A673 (cell line): Measurements from ENCODE around the gene HCFC2. TPM values are rescaled to one million over a fixed set of nuclear protein-coding genes. Genes with fewer than 3 reads are reported as not detected.

Experiments used
- BruUV-seq: library from RNA; stranded (reverse); fragments of 400-500 nt; replicated peaks from 2 replicates; lab custom pipeline; 2021; lab: Mats Ljungman, UMichigan
- CTCF ChIA-PET: fragments of 300-600 bp; sonication (Branson Sonifier 250); formaldehyde crosslinking; loops from one replicate; lab custom pipeline; 2022; ENCODE audit warnings: antibody characterized with exemption; lab: Charles Lee
- POLR2A ChIA-PET: fragments of 300-600 bp; sonication (Branson Sonifier 250); formaldehyde crosslinking; loops from one replicate; lab custom pipeline; 2022; ENCODE audit warnings: antibody characterized with exemption; ENCODE audit not compliant: low non-redundant PET; lab: Charles Lee
- DNase-seq: peaks from one replicate; pipeline ENCODE4 v3.0.0-alpha.2; 2015; ENCODE audit warnings: low spot score
- H3K27ac ChIP-seq: fragments of 200-600 bp; sonication (generic); 2 replicates; pipeline ENCODE4 v1.5.1; 2016; ENCODE audit warnings: mixed run types, low read depth, mild to moderate bottlenecking, mixed read lengths, antibody characterized with exemption, low read length; ENCODE audit not compliant: poor library complexity, severe bottlenecking
- H3K27me3 ChIP-seq: fragments of 200-600 bp; sonication (generic); replicated peaks from 2 replicates; pipeline ENCODE4 v1.6.1; 2017; ENCODE audit warnings: mixed run types, low read depth, mild to moderate bottlenecking, mixed read lengths, antibody characterized with exemption, low read length; ENCODE audit not compliant: insufficient read depth, poor library complexity
- H3K36me3 ChIP-seq: fragments of 200-600 bp; sonication (generic); 2 replicates; pipeline ENCODE4 v1.6.1; 2016; ENCODE audit warnings: mixed run types, mild to moderate bottlenecking, mixed read lengths, antibody characterized with exemption, low read length; ENCODE audit not compliant: insufficient read depth, poor library complexity, severe bottlenecking
- H3K4me1 ChIP-seq: fragments of 200-600 bp; sonication (generic); 2 replicates; pipeline ENCODE4 v1.6.1; 2017; ENCODE audit warnings: mixed run types, mild to moderate bottlenecking, mixed read lengths, antibody characterized with exemption, low read length; ENCODE audit not compliant: insufficient read depth, poor library complexity, severe bottlenecking
- H3K4me3 ChIP-seq: fragments of 200-600 bp; sonication (generic); 2 replicates; pipeline ENCODE4 v1.5.1; 2016; ENCODE audit warnings: low read depth, mixed run types, mild to moderate bottlenecking, mixed read lengths, low read length; ENCODE audit not compliant: poor library complexity, severe bottlenecking
- H3K9me3 ChIP-seq: fragments of 200-600 bp; sonication (generic); 2 replicates; pipeline ENCODE4 v1.6.1; 2016; ENCODE audit warnings: mixed run types, low read depth, mild to moderate bottlenecking, mixed read lengths, antibody characterized with exemption, low read length; ENCODE audit not compliant: poor library complexity, severe bottlenecking
- EZH2 ChIP-seq: fragments of 200-600 bp; sonication (generic); IDR thresholded peaks from 2 replicates; pipeline ENCODE4 v1.6.1; 2017; ENCODE audit warnings: borderline replicate concordance, low read depth, mild to moderate bottlenecking, mixed read lengths, antibody characterized with exemption, low read length; ENCODE audit not compliant: poor library complexity, severe bottlenecking
- intact Hi-C: fragments of 100-400 bp; cut with micrococcal nuclease; formaldehyde crosslinking; loops from one replicate; pipeline ENCODE4 v1.10.0; 2022; ENCODE audit not compliant: unreplicated experiment
- total RNA-seq: library from RNA; stranded (reverse); gene quantifications from 2 replicates; pipeline ENCODE4 v1.2.3, GENCODE V29; 2021
- TF ChIP-seq, protein P1 (sequence below): fragments of 300-800, 200-600 bp; sonication (generic); conservative IDR thresholded peaks from 2 replicates; pipeline ENCODE4 v1.5.1; 2017; ENCODE audit warnings: low read depth, mild to moderate bottlenecking, antibody characterized with exemption, low read length, moderate library complexity, mixed read lengths

HCFC2 gene
- total RNA-seq, 1 experiment from 2014 or later, result 8.5 TPM

DNA sequence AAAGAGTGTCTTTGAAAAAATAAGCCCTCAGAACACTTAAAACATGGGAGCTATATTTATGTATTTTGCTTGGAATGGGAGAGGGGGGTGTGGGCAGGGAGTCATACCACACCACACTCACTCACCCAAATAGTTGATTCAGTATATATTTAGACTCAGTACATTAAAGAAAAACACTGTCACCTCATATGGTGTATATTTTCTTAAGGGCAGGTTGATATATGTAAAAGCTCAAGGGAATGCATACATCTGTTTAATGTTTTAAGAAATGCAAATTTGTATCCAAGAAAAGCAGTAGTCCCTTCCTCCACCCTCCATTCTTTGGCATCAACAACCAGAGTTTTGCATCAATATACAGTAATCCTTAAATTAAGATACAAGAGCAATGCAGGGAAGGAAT is 72.2 kb downstream of the HCFC2 start:
- TF ChIP-seq, protein P1, sequence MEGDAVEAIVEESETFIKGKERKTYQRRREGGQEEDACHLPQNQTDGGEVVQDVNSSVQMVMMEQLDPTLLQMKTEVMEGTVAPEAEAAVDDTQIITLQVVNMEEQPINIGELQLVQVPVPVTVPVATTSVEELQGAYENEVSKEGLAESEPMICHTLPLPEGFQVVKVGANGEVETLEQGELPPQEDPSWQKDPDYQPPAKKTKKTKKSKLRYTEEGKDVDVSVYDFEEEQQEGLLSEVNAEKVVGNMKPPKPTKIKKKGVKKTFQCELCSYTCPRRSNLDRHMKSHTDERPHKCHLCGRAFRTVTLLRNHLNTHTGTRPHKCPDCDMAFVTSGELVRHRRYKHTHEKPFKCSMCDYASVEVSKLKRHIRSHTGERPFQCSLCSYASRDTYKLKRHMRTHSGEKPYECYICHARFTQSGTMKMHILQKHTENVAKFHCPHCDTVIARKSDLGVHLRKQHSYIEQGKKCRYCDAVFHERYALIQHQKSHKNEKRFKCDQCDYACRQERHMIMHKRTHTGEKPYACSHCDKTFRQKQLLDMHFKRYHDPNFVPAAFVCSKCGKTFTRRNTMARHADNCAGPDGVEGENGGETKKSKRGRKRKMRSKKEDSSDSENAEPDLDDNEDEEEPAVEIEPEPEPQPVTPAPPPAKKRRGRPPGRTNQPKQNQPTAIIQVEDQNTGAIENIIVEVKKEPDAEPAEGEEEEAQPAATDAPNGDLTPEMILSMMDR, result no peak
- no peak for TF ChIP-seq EZH2
- H3K36me3 ChIP-seq, result peaks cover 17% of the 10 kb centered on the region
- H3K27ac ChIP-seq, result peak overlapping the region; percentile 87
- peaks cover 24% of the 10 kb centered on the region for H3K4me1 ChIP-seq
- H3K9me3 ChIP-seq, result no peaks in the 10 kb centered on the region
- peak; percentile 9 for DNase-seq
- intact Hi-C loops, result no loop called here
- ChIA-PET POLR2A (no interaction called here), CTCF (no interaction called here)
- peak overlapping the region; percentile 81 for H3K4me3 ChIP-seq
- H3K27me3 ChIP-seq, result no peaks in the 10 kb centered on the region
- TSS peak; percentile 65 for BruUV-seq

DNA sequence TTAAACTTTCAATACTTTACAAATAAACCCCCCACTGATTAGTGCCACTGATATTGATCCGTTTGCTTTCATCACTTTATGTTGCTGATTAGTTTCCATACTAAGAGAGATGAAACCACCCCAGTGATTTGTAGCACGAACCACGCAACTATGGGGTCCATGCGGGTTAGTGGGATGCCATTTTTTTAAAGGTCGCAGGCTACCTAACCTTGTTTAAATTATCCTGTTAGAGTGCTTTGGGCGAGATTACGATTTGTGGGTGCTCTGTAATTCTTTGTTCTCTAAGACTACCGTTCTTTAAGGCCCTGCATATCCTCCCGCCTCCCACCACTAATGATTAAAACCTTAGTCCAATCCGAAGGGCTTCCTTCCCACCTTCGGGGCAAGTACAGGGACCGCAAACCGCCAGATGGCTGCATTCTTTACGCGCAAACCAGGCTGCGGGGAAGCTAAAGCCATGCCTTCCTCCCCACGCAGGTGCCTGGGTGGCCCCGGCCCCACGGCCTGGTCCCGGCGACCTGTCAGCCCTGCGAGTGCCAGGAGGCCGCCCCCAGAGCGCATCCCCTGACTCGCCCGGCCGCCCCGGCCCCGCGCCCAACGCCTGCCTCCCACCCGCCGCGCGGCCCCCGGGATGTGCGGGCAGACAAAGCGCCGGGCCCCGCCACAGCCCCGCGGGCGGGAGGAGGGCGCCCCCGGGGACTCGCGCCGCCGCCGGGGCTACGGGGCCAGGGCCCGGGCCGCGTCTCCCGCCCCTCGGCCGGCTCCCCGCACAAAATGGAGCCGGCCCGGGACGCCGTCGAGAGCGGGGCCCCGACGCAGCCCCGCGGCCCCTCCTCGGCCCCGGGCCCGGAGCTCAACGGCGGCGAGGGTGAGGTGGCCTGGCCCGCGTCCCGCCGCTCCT is 72.9 kb downstream of the HCFC2 start:
- Histone ChIP-seq H3K4me3 (peak overlapping the region; percentile 81), H3K27me3 (no peaks in the 10 kb centered on the region), H3K27ac (peak overlapping the region; percentile 87), H3K36me3 (peaks cover 11% of the 10 kb centered on the region), H3K9me3 (no peaks in the 10 kb centered on the region), H3K4me1 (peaks cover 23% of the 10 kb centered on the region)
- POLR2A ChIA-PET, result interaction anchor here (0.6 to 0.9 kb wide), 2 partner anchors 168 to 208 kb away, joined by 3 read pairs; no protein-coding TSS in a partner anchor
- TF ChIP-seq EZH2, result no peak
- TF ChIP-seq, protein P1, result no peak
- BruUV-seq, result no TSS peak
- intact Hi-C loops, result no loop called here
- CTCF ChIA-PET, result no interaction called here
- DNase-seq, result peak; percentile 46

DNA sequence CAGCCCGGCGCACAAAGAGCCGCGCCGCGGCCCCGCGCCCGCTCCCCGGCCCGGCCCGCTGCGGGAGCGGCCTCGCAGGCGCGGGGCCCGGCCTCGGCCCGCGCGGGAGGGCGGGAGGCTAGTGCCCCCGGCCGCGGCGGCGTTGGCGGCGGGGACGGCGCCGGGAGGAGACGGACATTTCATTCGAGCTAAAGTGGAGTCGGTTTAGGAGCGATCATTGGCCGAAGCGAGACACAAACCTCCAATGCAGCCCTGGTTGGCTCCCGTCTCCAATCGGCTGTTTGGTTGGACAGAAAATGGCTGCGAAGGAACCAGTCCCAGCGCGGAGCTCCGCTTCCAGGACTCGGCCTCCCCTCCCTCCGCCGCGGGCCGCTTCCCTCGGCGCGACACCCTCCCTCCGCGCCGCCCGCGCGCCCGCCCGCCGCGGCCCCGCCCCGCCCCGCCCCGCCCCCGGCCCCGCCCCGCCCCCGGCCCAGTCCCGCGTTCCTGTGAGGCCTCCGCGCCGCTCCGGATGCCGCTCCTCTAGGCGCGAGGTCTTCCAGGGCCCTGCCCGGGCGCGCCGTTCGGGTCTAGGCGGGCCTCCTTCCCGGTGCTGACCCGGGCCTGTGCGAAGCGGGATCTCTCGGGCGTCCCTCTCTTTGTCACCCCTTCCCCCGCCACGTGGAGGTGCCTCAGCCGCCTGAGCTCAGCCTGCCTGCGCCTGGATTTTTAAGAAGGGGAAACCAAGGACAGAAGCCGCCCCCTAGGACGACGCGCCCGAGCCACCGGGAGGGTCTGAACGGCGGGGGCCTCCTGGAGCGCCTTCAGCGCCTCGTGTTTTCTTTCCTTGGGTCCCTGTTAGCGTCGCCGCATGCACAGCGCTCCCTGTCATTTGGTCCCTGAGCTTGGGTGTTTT is 73.8 kb downstream of the HCFC2 start, which contains the start of gene NFYB:
NFYB (minus strand) TSS at position 309 of the 895 bp plus-strand sequence. CDS start 2,757 bp downstream, outside the sequence.
- Histone ChIP-seq H3K27ac (peak within 1 kb of the TSS; percentile 87), H3K27me3 (no peaks in the 10 kb centered on the region), H3K4me3 (peak within 1 kb of the TSS; percentile 81), H3K36me3 (peaks cover 2% of the 10 kb centered on the region), H3K4me1 (peaks cover 23% of the 10 kb centered on the region), H3K9me3 (no peaks in the 10 kb centered on the region)
- TF ChIP-seq EZH2, result no peak
- TF ChIP-seq, protein P1, result no peak
- POLR2A ChIA-PET, result interaction anchor here (0.6 to 0.9 kb wide), 3 partner anchors 169 to 208 kb away, joined by 3 to 9 read pairs (median 3); no protein-coding TSS in a partner anchor
- DNase-seq, result peak; percentile 96
- CTCF ChIA-PET, result no interaction called here
- BruUV-seq, result TSS peak; percentile 84
- intact Hi-C loops, result no loop called here
